Smooth muscle cell (in vitro differentiated cells): ENCODE data around the gene C1QTNF3. TPM values are rescaled to one million over a fixed set of nuclear protein-coding genes. Genes with fewer than 3 reads are reported as not detected.

Experiments
- DNase-seq: peaks from one replicate; lab custom pipeline; 2025; ENCODE audit not compliant: unreplicated experiment; lab: John Stamatoyannopoulos, UW
- H2AFZ ChIP-seq: fragments of 200-600 bp; sonication (generic); 2 replicates; pipeline ENCODE4 v1.6.0; 2016; ENCODE audit warnings: antibody characterized with exemption, low read depth, mild to moderate bottlenecking
- H3F3A ChIP-seq: fragments of 200-600 bp; sonication (generic); 2 replicates; pipeline ENCODE4 v1.6.0; 2017; ENCODE audit warnings: antibody characterized with exemption, low read depth
- H3K27ac ChIP-seq: fragments of 200-600 bp; sonication (generic); 2 replicates; pipeline ENCODE4 v1.5.1; 2016; ENCODE audit warnings: low read depth, mild to moderate bottlenecking
- H3K27me3 ChIP-seq: fragments of 200-600 bp; sonication (generic); 2 replicates; pipeline ENCODE4 v1.6.1; 2016; ENCODE audit warnings: low read depth, mild to moderate bottlenecking
- H3K36me3 ChIP-seq: fragments of 200-600 bp; sonication (generic); 2 replicates; pipeline ENCODE4 v1.5.1; 2016; ENCODE audit warnings: low read depth
- H3K4me1 ChIP-seq: fragments of 200-600 bp; sonication (generic); 2 replicates; pipeline ENCODE4 v1.5.1; 2016; ENCODE audit warnings: low read depth
- H3K4me2 ChIP-seq: fragments of 200-600 bp; sonication (generic); 2 replicates; pipeline ENCODE4 v1.6.0; 2016; ENCODE audit warnings: mild to moderate bottlenecking
- H3K4me3 ChIP-seq: fragments of 200-600 bp; sonication (generic); 2 replicates; pipeline ENCODE4 v1.5.1; 2016; ENCODE audit warnings: mild to moderate bottlenecking
- H3K79me2 ChIP-seq: fragments of 200-600 bp; sonication (generic); 2 replicates; pipeline ENCODE4 v1.6.0; 2016; ENCODE audit warnings: low read depth, mild to moderate bottlenecking
- H3K9ac ChIP-seq: fragments of 200-600 bp; sonication (generic); 2 replicates; pipeline ENCODE4 v1.6.0; 2016; ENCODE audit warnings: low read depth
- H3K9me3 ChIP-seq: fragments of 200-600 bp; sonication (generic); replicated peaks from 2 replicates; pipeline ENCODE4 v1.5.1; 2016; ENCODE audit warnings: low read depth
- H4K20me1 ChIP-seq: fragments of 200-600 bp; sonication (generic); 2 replicates; pipeline ENCODE4 v1.6.0; 2016; ENCODE audit warnings: low read depth
- WGBS: methylation state at CpG from one replicate; pipeline ENCODE4 v1.1.7; 2016; ENCODE audit warnings: low lambda C conversion rate; 5-methylcytosine and 5-hydroxymethylcytosine counted together
- polyA plus RNA-seq: library from polyadenylated mRNA; unstranded; fragments of >200 nt; fragmentation: Nextera tagmentation; extraction: Ambion mirVana; gene quantifications from 2 replicates; pipeline ENCODE4 v1.2.1, GENCODE V29; 2016
- total RNA-seq: library from RNA; depleted of rRNA; stranded (reverse); fragments of >200 nt; gene quantifications from 2 replicates; pipeline ENCODE4 v1.2.3, GENCODE V29; 2014
- TF ChIP-seq, protein P1 (sequence below): fragments of 200-600 bp; sonication (generic); IDR thresholded peaks from 2 replicates; pipeline ENCODE4 v1.5.1; 2017; ENCODE audit warnings: borderline replicate concordance, mild to moderate bottlenecking, antibody characterized with exemption; ENCODE audit not compliant: insufficient read depth, poor library complexity, severe bottlenecking

C1QTNF3 gene
- total and polyA plus RNA-seq, 2 experiments from 2014 or later = 3.7 to 4.8 TPM

DNA sequence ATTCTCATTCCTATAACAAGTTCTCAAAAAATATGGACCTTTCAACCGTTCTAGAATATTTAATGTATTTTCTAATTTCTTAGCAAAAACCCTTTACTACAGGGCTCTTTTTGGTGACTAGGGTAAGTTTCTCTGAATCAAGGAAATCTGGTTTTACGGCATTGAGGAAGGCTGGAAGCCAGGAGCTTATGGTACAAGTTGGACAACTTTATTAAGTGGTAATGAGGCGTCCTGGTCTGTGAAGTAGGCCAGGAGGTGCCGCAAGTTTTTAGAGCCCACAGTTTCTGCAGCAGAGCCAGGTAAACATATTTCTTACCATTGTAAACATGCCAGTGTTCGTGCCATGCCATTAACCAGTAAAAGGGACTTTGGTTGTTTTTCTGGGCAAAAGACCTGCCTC lies 14.6 kb upstream of the C1QTNF3 start:
- H4K20me1 ChIP-seq = no peaks in the 10 kb centered on the region
- H3K4me3 ChIP-seq = no peak overlapping the region
- H3K4me1 ChIP-seq = peaks cover 12% of the 10 kb centered on the region
- peak overlapping the region; percentile 37 for H3K27ac ChIP-seq
- no peaks in the 10 kb centered on the region for H3K79me2 ChIP-seq
- no peaks in the 10 kb centered on the region for H3K36me3 ChIP-seq
- TF ChIP-seq, protein P1, sequence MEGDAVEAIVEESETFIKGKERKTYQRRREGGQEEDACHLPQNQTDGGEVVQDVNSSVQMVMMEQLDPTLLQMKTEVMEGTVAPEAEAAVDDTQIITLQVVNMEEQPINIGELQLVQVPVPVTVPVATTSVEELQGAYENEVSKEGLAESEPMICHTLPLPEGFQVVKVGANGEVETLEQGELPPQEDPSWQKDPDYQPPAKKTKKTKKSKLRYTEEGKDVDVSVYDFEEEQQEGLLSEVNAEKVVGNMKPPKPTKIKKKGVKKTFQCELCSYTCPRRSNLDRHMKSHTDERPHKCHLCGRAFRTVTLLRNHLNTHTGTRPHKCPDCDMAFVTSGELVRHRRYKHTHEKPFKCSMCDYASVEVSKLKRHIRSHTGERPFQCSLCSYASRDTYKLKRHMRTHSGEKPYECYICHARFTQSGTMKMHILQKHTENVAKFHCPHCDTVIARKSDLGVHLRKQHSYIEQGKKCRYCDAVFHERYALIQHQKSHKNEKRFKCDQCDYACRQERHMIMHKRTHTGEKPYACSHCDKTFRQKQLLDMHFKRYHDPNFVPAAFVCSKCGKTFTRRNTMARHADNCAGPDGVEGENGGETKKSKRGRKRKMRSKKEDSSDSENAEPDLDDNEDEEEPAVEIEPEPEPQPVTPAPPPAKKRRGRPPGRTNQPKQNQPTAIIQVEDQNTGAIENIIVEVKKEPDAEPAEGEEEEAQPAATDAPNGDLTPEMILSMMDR = no peak
- H3K9me3 ChIP-seq = no peaks in the 10 kb centered on the region
- DNase-seq = no peak
- no peaks in the 10 kb centered on the region for H3K27me3 ChIP-seq
- H3K9ac ChIP-seq = no peak overlapping the region
- no peak overlapping the region for H2AFZ ChIP-seq
- H3K4me2 ChIP-seq = no peak overlapping the region
- WGBS = 83% methylated on average over 5 of the region's 5 CpGs
- peaks cover 2% of the 10 kb centered on the region for H3F3A ChIP-seq

DNA sequence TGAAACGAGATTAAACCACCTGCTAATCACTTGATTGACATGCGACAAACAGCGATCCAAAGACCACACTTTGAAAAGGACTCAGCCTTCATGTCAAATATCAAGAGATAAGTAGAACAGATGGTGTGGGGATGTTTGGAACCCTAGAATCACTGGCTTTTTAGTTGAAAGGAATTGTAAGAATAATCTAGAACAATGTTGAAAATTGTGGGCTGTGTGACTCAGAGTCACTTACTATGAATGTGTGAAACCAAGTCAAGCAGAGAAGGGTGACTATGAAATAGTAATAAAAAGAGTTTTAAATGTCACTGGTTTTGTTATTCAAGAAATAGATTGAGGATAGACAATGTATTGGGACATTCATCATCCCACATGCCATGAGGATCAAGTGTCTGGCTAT lies 14.1 kb upstream of the C1QTNF3 start:
- 98% methylated on average over 3 of the region's 3 CpGs for WGBS
- TF ChIP-seq, protein P1 = no peak
- no peak overlapping the region for H3K4me2 ChIP-seq
- H3K79me2 ChIP-seq = no peaks in the 10 kb centered on the region
- H2AFZ ChIP-seq = no peak overlapping the region
- H3F3A ChIP-seq = peaks cover 6% of the 10 kb centered on the region
- H3K9ac ChIP-seq = no peak overlapping the region
- H3K4me1 ChIP-seq = peaks cover 15% of the 10 kb centered on the region
- peak overlapping the region; percentile 37 for H3K27ac ChIP-seq
- no peaks in the 10 kb centered on the region for H4K20me1 ChIP-seq
- H3K4me3 ChIP-seq = no peak overlapping the region
- no peaks in the 10 kb centered on the region for H3K36me3 ChIP-seq
- no peak for DNase-seq
- no peaks in the 10 kb centered on the region for H3K27me3 ChIP-seq
- H3K9me3 ChIP-seq = no peaks in the 10 kb centered on the region

DNA sequence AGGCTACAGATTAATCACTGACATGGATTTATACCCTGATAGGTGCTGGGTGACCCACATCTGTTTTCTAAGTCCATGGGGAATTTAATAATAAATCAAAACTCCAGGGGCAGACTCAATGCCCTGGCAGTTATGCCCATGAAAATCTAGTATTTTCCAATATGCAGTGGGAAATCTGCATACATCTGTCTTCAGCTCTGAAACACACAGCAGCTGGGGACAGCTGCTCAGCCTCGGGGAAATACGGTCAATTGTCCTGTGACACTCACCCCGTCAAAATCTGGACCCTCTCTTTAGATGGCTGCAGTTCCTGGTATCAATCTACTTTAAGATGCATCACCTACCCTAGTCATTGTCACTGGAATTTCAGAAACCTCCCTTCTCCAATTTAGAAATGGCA lies 12.7 kb upstream of the C1QTNF3 start:
- Histone ChIP-seq H3K4me1 (peaks cover 15% of the 10 kb centered on the region), H3K4me3 (no peak overlapping the region), H3F3A (peaks cover 6% of the 10 kb centered on the region), H4K20me1 (no peaks in the 10 kb centered on the region), H3K27me3 (no peaks in the 10 kb centered on the region), H3K36me3 (no peaks in the 10 kb centered on the region), H3K4me2 (no peak overlapping the region), H3K9me3 (no peaks in the 10 kb centered on the region), H3K79me2 (no peaks in the 10 kb centered on the region), H2AFZ (no peak overlapping the region), H3K27ac (no peak overlapping the region), H3K9ac (no peak overlapping the region)
- TF ChIP-seq, protein P1 = no peak
- WGBS = 94% methylated on average over 3 of the region's 3 CpGs
- DNase-seq = no peak

DNA sequence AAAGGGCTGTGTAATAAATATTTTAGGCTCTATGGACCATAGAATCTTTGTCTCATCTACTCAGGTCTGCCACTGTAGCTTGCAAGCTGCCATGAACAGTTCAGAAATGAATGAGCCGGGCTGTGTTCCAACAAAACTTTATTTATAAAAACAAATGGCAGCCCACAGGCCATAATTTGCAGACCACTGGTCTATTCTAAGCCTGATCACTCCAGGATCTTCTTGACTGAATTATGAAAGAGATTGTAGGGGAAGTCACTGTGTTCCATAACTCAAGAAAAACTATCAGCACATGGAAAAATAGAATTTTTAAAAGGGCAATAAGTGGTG lies 11.4 kb upstream of the C1QTNF3 start:
- Histone ChIP-seq H3K4me1 (peaks cover 15% of the 10 kb centered on the region), H3K36me3 (no peaks in the 10 kb centered on the region), H4K20me1 (no peaks in the 10 kb centered on the region), H3K27ac (peak overlapping the region; percentile 87), H3K27me3 (no peaks in the 10 kb centered on the region), H3F3A (peaks cover 6% of the 10 kb centered on the region), H2AFZ (no peak overlapping the region), H3K9ac (no peak overlapping the region), H3K4me3 (no peak overlapping the region), H3K4me2 (peak overlapping the region; percentile 54), H3K9me3 (no peaks in the 10 kb centered on the region), H3K79me2 (no peaks in the 10 kb centered on the region)
- TF ChIP-seq, protein P1 = no peak
- no peak for DNase-seq
- WGBS = 69% methylated on average over 1 of the region's 1 CpG
